LNCAP (cell line): ENCODE measurements around the gene ZCCHC24.

Experiments
- CTCF ChIP-seq: fragments of 450-650 bp; IDR thresholded peaks from 2 replicates; pipeline ENCODE4 v1.5.1; 2017; ENCODE audit warnings: mild to moderate bottlenecking

ZCCHC24 gene

DNA sequence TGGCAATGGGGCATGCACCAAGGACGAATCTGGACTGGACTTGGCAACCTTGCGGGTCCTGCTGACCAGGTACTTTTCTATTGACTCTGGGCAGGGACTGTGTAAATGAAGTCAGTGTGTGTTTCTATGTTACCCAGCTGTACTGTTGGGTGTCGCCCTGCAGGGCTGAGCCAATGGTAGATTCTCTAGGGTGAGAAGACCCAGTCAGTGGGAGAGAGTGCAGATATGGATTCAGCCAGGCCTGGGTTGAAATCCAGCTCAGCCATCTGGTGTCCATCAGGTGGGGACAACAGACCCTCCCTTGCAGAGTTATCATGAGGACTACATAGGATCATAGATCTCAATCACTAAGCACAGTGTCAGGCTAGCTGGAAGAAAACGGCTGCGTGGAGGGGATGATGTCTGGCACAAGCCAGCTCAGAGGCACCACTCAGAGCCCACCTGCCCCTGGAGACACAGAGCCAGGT, 103.1 kb downstream of the ZCCHC24 start:
- TF ChIP-seq CTCF, result no peak

GRCh38 chr10:79340646-79341244, 104.7 kb downstream of the ZCCHC24 start:
- no peak for TF ChIP-seq CTCF

GRCh38 chr10:79339266-79339665, 106.2 kb downstream of the ZCCHC24 start:
- TF ChIP-seq CTCF, result no peak

GRCh38 chr10:79336739-79337138, 108.7 kb downstream of the ZCCHC24 start:
- TF ChIP-seq CTCF, result no peak

DNA sequence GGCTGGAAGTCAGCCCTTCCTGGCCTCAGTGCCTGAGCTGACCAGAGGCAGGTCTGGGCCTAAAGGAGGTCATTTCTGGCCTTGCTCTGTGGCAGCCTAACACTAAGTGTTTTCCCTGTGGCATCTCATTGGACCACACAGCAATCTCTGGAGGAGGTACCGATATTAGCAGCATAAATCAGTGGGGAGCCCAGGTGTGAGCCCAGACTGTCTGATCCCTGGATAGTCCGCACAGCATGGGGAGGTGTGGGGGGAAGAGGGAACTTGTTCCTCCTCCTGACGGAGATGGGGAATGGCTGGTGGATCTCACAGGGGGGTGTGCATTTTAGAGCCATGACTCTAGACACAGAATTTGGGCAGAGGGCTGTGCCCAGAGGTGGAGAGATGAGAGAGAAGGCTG, 109.1 kb downstream of the ZCCHC24 start:
- no peak for TF ChIP-seq CTCF

DNA sequence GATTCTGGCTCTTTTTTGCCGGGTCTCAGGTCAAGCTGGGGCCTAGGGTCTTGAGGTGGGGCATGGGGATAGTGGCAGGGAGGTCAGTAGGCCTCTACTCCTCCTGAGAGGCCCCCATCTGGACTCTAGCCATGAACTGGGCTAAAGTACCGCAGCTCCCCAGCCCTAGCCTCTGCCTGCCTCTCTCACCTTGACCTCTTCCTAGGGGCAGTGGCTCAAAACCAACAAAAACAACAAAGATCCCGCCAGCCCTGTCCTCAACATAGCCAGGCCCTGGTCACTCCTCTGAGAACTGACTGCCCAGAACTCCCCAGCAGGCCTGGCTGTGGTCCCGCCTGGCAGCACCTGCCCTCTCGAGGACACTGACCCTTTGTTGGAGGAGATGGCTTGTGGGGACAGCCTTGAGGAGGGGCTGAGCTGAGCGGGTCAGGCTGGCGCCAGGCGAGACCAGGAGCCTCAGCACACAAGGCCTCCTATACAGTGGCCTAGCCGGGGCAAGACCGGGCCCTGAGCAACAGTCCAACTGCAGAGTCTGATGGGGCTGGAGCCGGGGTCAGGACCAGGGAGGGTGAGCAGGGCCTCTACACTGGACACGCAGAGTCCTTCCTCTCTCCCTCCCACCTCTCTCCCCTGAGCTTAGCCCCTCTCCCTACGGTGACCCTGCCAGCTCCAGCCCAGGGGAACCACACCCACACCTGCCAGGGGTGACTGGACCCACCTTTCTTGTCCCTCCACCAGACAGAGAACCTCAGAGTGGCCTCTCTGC, 109.8 kb downstream of the ZCCHC24 start:
- TF ChIP-seq CTCF, result no peak

- no peak for TF ChIP-seq CTCF
These were observed 110.3 kb downstream of the ZCCHC24 start for GRCh38 chr10:79335094-79335469.
